Body of pancreas (tissue), 4 donors: ENCODE data around the gene POGK. TPM values are rescaled to one million over a fixed set of nuclear protein-coding genes. Genes with fewer than 3 reads are reported as not detected.
A peak's percentile ranks its signal among the peaks of the same experiment; 100 is the strongest.

Experiments
- ATAC-seq: fragments of 150-250 bp; one replicate; pipeline ENCODE4 v1.9.1; 2016
- DNase-seq, 4 donors: peaks; one replicate each; pipeline ENCODE4 v3.0.0-alpha.2; 2019
- H3K27ac ChIP-seq, 4 donors: fragments of 200-600 bp; sonication (generic); 1 replicate in 3 of 4; 2 replicates in 1 of 4; pipeline versions ENCODE4 v1.5.1 to v1.6.1; 2016 to 2019; ENCODE audit warnings: mild to moderate bottlenecking in 1 of 4, mixed read lengths in 1 of 4, moderate library complexity in 1 of 4
- H3K27me3 ChIP-seq, 2 donors: fragments of 200-600 bp; sonication (generic); one replicate each; pipeline ENCODE4 v1.6.0; 2016; ENCODE audit warnings: mild to moderate bottlenecking in 1 of 2
- H3K36me3 ChIP-seq, 2 donors: fragments of 200-600 bp; sonication (generic); replicated peaks in 1 of 2; 2 replicates each; pipeline ENCODE4 v1.5.1; 2016; ENCODE audit warnings: low read depth in 2 of 2; ENCODE audit not compliant: insufficient read depth in 1 of 2
- H3K4me1 ChIP-seq: fragments of 200-600 bp; sonication (generic); one replicate; pipeline ENCODE4 v1.6.0; 2016
- H3K4me3 ChIP-seq, 2 donors: fragments of 200-600 bp; sonication (generic); 1 replicate in 1 of 2; 2 replicates in 1 of 2; pipeline ENCODE4 v1.5.1; 2016 to 2019
- H3K9me3 ChIP-seq, 3 donors: fragments of 200-600 bp; sonication (generic); 1 replicate in 2 of 3; 2 replicates in 1 of 3; pipeline ENCODE4 v1.5.1; 2016
- CTCF ChIP-seq, 7 experiments: fragments of 450-650 bp in 4 of 7; fragments of 200-600 bp in 3 of 7; sonication (generic) in 3 of 7; IDR thresholded peaks; one replicate each; pipeline ENCODE4 v1.5.1; 2016 to 2019; ENCODE audit warnings: antibody characterized with exemption in 7 of 7
- POLR2A ChIP-seq, 3 donors: fragments of 450-650 bp; IDR thresholded peaks; one replicate each; pipeline ENCODE4 v1.6.1; 2016; ENCODE audit warnings: antibody characterized with exemption in 3 of 3, mild to moderate bottlenecking in 2 of 3
- WGBS, 2 donors: methylation state at CpG; one replicate each; pipeline ENCODE4 v1.1.5; 2017; 5-methylcytosine and 5-hydroxymethylcytosine counted together
- intact Hi-C: fragments of 100-400 bp; cut with DNase I; formaldehyde crosslinking; loops from one replicate; pipeline ENCODE4 v1.15.1; 2023
- total RNA-seq, 2 donors: library from RNA; depleted of rRNA; stranded (reverse); fragments of >200 nt; gene quantifications; one replicate each; pipeline ENCODE4 v1.1.0, GENCODE V29; 2016

The POGK gene
- total RNA-seq, 2 donors from 2014 or later = 13.8 to 15.3 TPM

- Histone ChIP-seq H3K36me3 (peaks cover 0 to 17% of the 10 kb centered on the region in 2 donors), H3K27me3 (no peaks in the 10 kb centered on the region), H3K4me1 (peaks cover 53% of the 10 kb centered on the region), H3K4me3 (no peak overlapping the region), H3K9me3 (no peaks in the 10 kb centered on the region), H3K27ac (peak overlapping the region; percentile 2 to 33 (median 29))
- WGBS, 2 donors = 26 to 56% methylated on average over 1 to 7 of the region's 7 CpGs
- intact Hi-C loops = no loop called here
- DNase-seq (peak in 2 of 4 donors; percentile 30 to 40), ATAC-seq (no peak)
- TF ChIP-seq POLR2A (IDR thresholded peaks at IDR 0.05) = no peak
- TF ChIP-seq CTCF (IDR thresholded peaks at IDR 0.05) = no peak
These were observed 4.7 kb downstream of the POGK start for GRCh38 chr1:166843769-166844596.

- 72 to 74% methylated on average over 7 of the region's 7 CpGs for WGBS, 2 donors
- DNase-seq (no peak), ATAC-seq (no peak)
- Histone ChIP-seq H3K27me3 (no peaks in the 10 kb centered on the region), H3K27ac (peak overlapping the region; percentile 2 to 33 (median 29)), H3K36me3 (peaks cover 0 to 25% of the 10 kb centered on the region in 2 donors), H3K4me1 (peaks cover 53% of the 10 kb centered on the region), H3K4me3 (no peak overlapping the region), H3K9me3 (no peaks in the 10 kb centered on the region)
- intact Hi-C loops = no loop called here
- TF ChIP-seq POLR2A (IDR thresholded peaks at IDR 0.05) (no peak), CTCF (IDR thresholded peaks at IDR 0.05) (no peak)
These were observed 5.5 kb downstream of the POGK start for GRCh38 chr1:166844791-166845190.

- TF ChIP-seq POLR2A (IDR thresholded peaks at IDR 0.05) = no peak
- TF ChIP-seq CTCF (IDR thresholded peaks at IDR 0.05) = no peak
- ATAC-seq = no peak
- H3K27ac ChIP-seq = no peak overlapping the region
- H3K9me3 ChIP-seq = no peaks in the 10 kb centered on the region
- intact Hi-C loops = no loop called here
- peaks cover 19% of the 10 kb centered on the region for H3K4me1 ChIP-seq
- peaks cover 0 to 34% of the 10 kb centered on the region in 2 donors for H3K36me3 ChIP-seq
- DNase-seq = no peak
- H3K27me3 ChIP-seq = no peaks in the 10 kb centered on the region
- H3K4me3 ChIP-seq = no peak overlapping the region
These were observed 8.9 kb downstream of the POGK start for GRCh38 chr1:166848193-166848592.

GRCh38 chr1:166849135-166849534, 9.9 kb downstream of the POGK start:
- DNase-seq (no peak), ATAC-seq (no peak)
- H3K36me3 ChIP-seq = peaks cover 0 to 34% of the 10 kb centered on the region in 2 donors
- H3K4me3 ChIP-seq = no peak overlapping the region
- no peaks in the 10 kb centered on the region for H3K9me3 ChIP-seq
- no peak for TF ChIP-seq CTCF (IDR thresholded peaks at IDR 0.05)
- TF ChIP-seq POLR2A (IDR thresholded peaks at IDR 0.05) = no peak
- H3K4me1 ChIP-seq = peaks cover 10% of the 10 kb centered on the region
- intact Hi-C loops = no loop called here
- no peak overlapping the region for H3K27ac ChIP-seq
- H3K27me3 ChIP-seq = no peaks in the 10 kb centered on the region
- 95 to 97% methylated on average over 20 of the region's 20 CpGs for WGBS, 2 donors

- H3K27ac ChIP-seq = no peak overlapping the region
- TF ChIP-seq CTCF (IDR thresholded peaks at IDR 0.05) (no peak), POLR2A (IDR thresholded peaks at IDR 0.05) (no peak)
- no peak for DNase-seq
- H3K27me3 ChIP-seq = no peaks in the 10 kb centered on the region
- no peak for ATAC-seq
- H3K4me3 ChIP-seq = no peak overlapping the region
- H3K4me1 ChIP-seq = no peaks in the 10 kb centered on the region
- no peaks in the 10 kb centered on the region for H3K9me3 ChIP-seq
- peaks cover 0 to 27% of the 10 kb centered on the region in 2 donors for H3K36me3 ChIP-seq
- intact Hi-C loops = no loop called here
- WGBS, 2 donors = 0 to 27% methylated on average over 1 of the region's 1 CpG
These were observed 13.6 kb downstream of the POGK start for GRCh38 chr1:166852918-166853317.
